ENCODE data around the gene HTR1B. TPM values are rescaled to one million over a fixed set of nuclear protein-coding genes. Genes with fewer than 3 reads are reported as not detected.

HTR1B gene
- polyA plus RNA-seq, 1 donor from 2014 or later: 0.19 TPM

DNA sequence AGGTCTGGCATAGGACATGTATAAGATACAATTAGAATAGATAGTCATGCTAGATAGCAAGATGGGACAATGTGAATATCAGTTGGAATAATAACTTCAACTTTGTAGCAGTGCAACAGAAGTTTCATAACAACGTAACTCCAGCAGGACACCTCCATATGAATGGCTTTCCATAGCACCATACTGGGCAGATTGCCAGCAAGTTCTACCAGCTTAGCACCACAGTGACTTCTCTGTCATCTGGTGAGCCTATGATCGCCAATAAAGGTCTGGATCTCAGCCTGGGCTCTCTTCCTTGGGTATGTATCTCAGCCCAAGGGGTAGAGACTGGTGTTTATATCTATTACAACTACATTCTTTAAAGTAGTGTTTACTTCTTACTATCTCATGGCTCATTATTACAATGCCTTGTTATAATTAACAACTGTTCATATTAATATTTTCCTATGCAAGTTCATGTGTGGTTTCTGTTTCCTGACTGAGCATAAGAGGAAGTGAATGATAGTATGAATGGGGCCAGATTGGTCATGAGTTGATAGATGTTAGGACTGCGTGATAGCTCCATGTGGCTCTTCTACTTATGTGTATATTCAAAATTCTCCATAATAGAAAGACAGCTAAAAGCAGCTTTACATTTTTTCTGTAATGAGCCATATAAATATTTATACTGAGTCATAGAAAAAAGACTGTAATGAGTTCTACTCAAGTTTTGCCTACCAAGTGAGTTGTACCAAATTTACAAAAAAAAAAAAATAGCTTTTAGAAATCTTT, 22.9 kb downstream of the HTR1B start:
- Histone ChIP-seq H3K27ac (ENCODE audit: low read length) (no peak overlapping the region), H3K9me3 (ENCODE audit: low read length) (no peaks in the 10 kb centered on the region), H3K9ac (ENCODE audit: low read length) (no peak overlapping the region), H2AFZ (ENCODE audit: low read depth, low read length) (no peak overlapping the region), H3K9me2 (ENCODE audit: insufficient read depth, low read length) (no peaks in the 10 kb centered on the region), H3F3A (ENCODE audit: insufficient read depth, low read length, poor library complexity, severe bottlenecking) (no peaks in the 10 kb centered on the region), H4K20me1 (ENCODE audit: insufficient read depth) (no peaks in the 10 kb centered on the region), H3K4me2 (ENCODE audit: low read length) (no peak overlapping the region), H3K4me3 (ENCODE audit: low read length) (no peak overlapping the region), H3K27me3 (ENCODE audit: insufficient read depth, low read depth, low read length) (no peaks in the 10 kb centered on the region), H3K36me3 (ENCODE audit: insufficient read depth, low read length) (no peaks in the 10 kb centered on the region), H3K79me2 (replicated peaks; ENCODE audit: insufficient read depth, low read length) (no peaks in the 10 kb centered on the region)
- TF ChIP-seq SMC3 (conservative IDR thresholded peaks at IDR 0.05; ENCODE audit: poor library complexity) (no peak), EZH2 (IDR thresholded peaks at IDR 0.05; ENCODE audit: borderline replicate concordance, insufficient read depth, low read length, poor library complexity, severe bottlenecking) (no peak), EP300 (conservative IDR thresholded peaks at IDR 0.05; ENCODE audit: poor library complexity, severe bottlenecking) (no peak), TAF1 (IDR thresholded peaks at IDR 0.05; ENCODE audit: low read depth) (no peak), POLR2AphosphoS5 (IDR thresholded peaks at IDR 0.05) (no peak), MXI1 (conservative IDR thresholded peaks at IDR 0.05; ENCODE audit: poor library complexity, severe bottlenecking) (no peak), RAD21 (conservative IDR thresholded peaks at IDR 0.05) (no peak)
- TF ChIP-seq, protein P1, sequence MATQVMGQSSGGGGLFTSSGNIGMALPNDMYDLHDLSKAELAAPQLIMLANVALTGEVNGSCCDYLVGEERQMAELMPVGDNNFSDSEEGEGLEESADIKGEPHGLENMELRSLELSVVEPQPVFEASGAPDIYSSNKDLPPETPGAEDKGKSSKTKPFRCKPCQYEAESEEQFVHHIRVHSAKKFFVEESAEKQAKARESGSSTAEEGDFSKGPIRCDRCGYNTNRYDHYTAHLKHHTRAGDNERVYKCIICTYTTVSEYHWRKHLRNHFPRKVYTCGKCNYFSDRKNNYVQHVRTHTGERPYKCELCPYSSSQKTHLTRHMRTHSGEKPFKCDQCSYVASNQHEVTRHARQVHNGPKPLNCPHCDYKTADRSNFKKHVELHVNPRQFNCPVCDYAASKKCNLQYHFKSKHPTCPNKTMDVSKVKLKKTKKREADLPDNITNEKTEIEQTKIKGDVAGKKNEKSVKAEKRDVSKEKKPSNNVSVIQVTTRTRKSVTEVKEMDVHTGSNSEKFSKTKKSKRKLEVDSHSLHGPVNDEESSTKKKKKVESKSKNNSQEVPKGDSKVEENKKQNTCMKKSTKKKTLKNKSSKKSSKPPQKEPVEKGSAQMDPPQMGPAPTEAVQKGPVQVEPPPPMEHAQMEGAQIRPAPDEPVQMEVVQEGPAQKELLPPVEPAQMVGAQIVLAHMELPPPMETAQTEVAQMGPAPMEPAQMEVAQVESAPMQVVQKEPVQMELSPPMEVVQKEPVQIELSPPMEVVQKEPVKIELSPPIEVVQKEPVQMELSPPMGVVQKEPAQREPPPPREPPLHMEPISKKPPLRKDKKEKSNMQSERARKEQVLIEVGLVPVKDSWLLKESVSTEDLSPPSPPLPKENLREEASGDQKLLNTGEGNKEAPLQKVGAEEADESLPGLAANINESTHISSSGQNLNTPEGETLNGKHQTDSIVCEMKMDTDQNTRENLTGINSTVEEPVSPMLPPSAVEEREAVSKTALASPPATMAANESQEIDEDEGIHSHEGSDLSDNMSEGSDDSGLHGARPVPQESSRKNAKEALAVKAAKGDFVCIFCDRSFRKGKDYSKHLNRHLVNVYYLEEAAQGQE (IDR thresholded peaks at IDR 0.05; ENCODE audit: borderline replicate concordance): no peak
- TF ChIP-seq, protein P2, sequence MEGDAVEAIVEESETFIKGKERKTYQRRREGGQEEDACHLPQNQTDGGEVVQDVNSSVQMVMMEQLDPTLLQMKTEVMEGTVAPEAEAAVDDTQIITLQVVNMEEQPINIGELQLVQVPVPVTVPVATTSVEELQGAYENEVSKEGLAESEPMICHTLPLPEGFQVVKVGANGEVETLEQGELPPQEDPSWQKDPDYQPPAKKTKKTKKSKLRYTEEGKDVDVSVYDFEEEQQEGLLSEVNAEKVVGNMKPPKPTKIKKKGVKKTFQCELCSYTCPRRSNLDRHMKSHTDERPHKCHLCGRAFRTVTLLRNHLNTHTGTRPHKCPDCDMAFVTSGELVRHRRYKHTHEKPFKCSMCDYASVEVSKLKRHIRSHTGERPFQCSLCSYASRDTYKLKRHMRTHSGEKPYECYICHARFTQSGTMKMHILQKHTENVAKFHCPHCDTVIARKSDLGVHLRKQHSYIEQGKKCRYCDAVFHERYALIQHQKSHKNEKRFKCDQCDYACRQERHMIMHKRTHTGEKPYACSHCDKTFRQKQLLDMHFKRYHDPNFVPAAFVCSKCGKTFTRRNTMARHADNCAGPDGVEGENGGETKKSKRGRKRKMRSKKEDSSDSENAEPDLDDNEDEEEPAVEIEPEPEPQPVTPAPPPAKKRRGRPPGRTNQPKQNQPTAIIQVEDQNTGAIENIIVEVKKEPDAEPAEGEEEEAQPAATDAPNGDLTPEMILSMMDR (IDR thresholded peaks at IDR 0.05; ENCODE audit: poor library complexity, severe bottlenecking): no peak

DNA sequence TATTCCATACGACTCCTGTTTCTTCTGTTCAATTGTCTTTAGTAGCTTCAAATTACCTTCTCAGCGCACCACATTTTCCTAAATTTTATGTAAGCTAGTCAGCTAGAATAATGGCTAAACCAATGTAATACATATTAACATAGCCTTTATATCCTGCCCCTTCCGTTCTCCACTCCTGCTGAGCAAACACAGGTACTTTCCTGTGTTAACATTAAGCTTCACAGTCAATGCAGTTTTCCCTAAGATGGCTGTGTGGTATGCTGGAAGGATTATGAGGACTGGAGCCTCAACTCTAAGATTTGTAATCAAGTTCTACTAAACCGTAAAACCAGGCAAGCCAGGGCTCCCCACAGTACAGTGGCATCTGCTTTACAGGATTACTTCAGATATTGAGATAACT, 29.4 kb downstream of the HTR1B start:
- no peak overlapping the region for H3K9ac ChIP-seq (ENCODE audit: low read length)
- H3K27me3 ChIP-seq (ENCODE audit: insufficient read depth, low read depth, low read length): no peaks in the 10 kb centered on the region
- no peaks in the 10 kb centered on the region for H3K9me3 ChIP-seq (ENCODE audit: low read length)
- no peak overlapping the region for H3K4me2 ChIP-seq (ENCODE audit: low read length)
- H3K79me2 ChIP-seq (replicated peaks; ENCODE audit: insufficient read depth, low read length): no peaks in the 10 kb centered on the region
- H3K27ac ChIP-seq (ENCODE audit: low read length): no peak overlapping the region
- H3F3A ChIP-seq (ENCODE audit: insufficient read depth, low read length, poor library complexity, severe bottlenecking): no peaks in the 10 kb centered on the region
- H4K20me1 ChIP-seq (ENCODE audit: insufficient read depth): no peaks in the 10 kb centered on the region
- no peaks in the 10 kb centered on the region for H3K36me3 ChIP-seq (ENCODE audit: insufficient read depth, low read length)
- no peak overlapping the region for H3K4me3 ChIP-seq (ENCODE audit: low read length)
- no peaks in the 10 kb centered on the region for H3K9me2 ChIP-seq (ENCODE audit: insufficient read depth, low read length)
- H2AFZ ChIP-seq (ENCODE audit: low read depth, low read length): no peak overlapping the region
- TF ChIP-seq SMC3 (conservative IDR thresholded peaks at IDR 0.05; ENCODE audit: poor library complexity) (no peak), RAD21 (conservative IDR thresholded peaks at IDR 0.05) (no peak), EZH2 (IDR thresholded peaks at IDR 0.05; ENCODE audit: borderline replicate concordance, insufficient read depth, low read length, poor library complexity, severe bottlenecking) (no peak), POLR2AphosphoS5 (IDR thresholded peaks at IDR 0.05) (no peak), MXI1 (conservative IDR thresholded peaks at IDR 0.05; ENCODE audit: poor library complexity, severe bottlenecking) (no peak), EP300 (conservative IDR thresholded peaks at IDR 0.05; ENCODE audit: poor library complexity, severe bottlenecking) (no peak), TAF1 (IDR thresholded peaks at IDR 0.05; ENCODE audit: low read depth) (no peak)
- TF ChIP-seq, protein P2 (IDR thresholded peaks at IDR 0.05; ENCODE audit: poor library complexity, severe bottlenecking): no peak
- TF ChIP-seq, protein P1 (IDR thresholded peaks at IDR 0.05; ENCODE audit: borderline replicate concordance): no peak
